Esophagus muscularis mucosa (tissue), 4 donors: ENCODE data around the gene SLCO2B1. TPM values are rescaled to one million over a fixed set of nuclear protein-coding genes. Genes with fewer than 3 reads are reported as not detected.

Experiments
- DNase-seq: peaks from one replicate; pipeline ENCODE4 v3.0.0-alpha.2; 2017; ENCODE audit errors: extremely low spot score
- H3K27ac ChIP-seq, 4 donors: fragments of 200-600 bp; sonication (generic); replicated peaks in 1 of 4; 1 replicate in 3 of 4; 2 replicates in 1 of 4; pipeline ENCODE4 v1.5.1; 2016 to 2019; ENCODE audit warnings: mild to moderate bottlenecking in 1 of 4
- H3K27me3 ChIP-seq, 4 donors: fragments of 200-600 bp; sonication (generic); one replicate each; pipeline versions ENCODE4 v1.5.1 to v1.6.0; 2016 to 2019
- H3K36me3 ChIP-seq, 4 donors: fragments of 200-600 bp; sonication (generic); one replicate each; pipeline ENCODE4 v1.5.1; 2016 to 2019
- H3K4me1 ChIP-seq, 4 donors: fragments of 200-600 bp; sonication (generic); one replicate each; pipeline ENCODE4 v1.5.1; 2016 to 2019
- H3K4me3 ChIP-seq, 4 donors: fragments of 200-600 bp; sonication (generic); 1 replicate in 2 of 4; 2 replicates in 2 of 4; pipeline ENCODE4 v1.5.1; 2016 to 2019; ENCODE audit warnings: mild to moderate bottlenecking in 4 of 4, moderate library complexity in 1 of 4
- H3K9me3 ChIP-seq, 4 donors: fragments of 200-600 bp; sonication (generic); 1 replicate in 3 of 4; 2 replicates in 1 of 4; pipeline ENCODE4 v1.5.1; 2016 to 2019
- EP300 ChIP-seq: sonication (generic); formaldehyde crosslinking; IDR thresholded peaks from one replicate; pipeline ENCODE4 v1.6.1; 2017; ENCODE audit warnings: antibody characterized with exemption
- POLR2A ChIP-seq: fragments of 450-650 bp; IDR thresholded peaks from one replicate; pipeline ENCODE4 v1.6.1; 2017; ENCODE audit warnings: antibody characterized with exemption, moderate library complexity, mild to moderate bottlenecking, low read depth
- POLR2AphosphoS5 ChIP-seq, 2 donors: sonication (generic); formaldehyde crosslinking; IDR thresholded peaks; one replicate each; pipeline ENCODE4 v1.6.1; 2017; ENCODE audit warnings: antibody characterized with exemption in 2 of 2
- WGBS: methylation state at CpG from one replicate; pipeline ENCODE4 v1.1.5; 2018; 5-methylcytosine and 5-hydroxymethylcytosine counted together
- intact Hi-C: fragments of 100-400 bp; cut with DNase I; formaldehyde crosslinking; loops from one replicate; pipeline ENCODE4 v1.15.1; 2023
- total RNA-seq, 4 donors: library from RNA; depleted of rRNA; stranded (reverse); fragments of >200 nt; gene quantifications; one replicate each; pipeline versions ENCODE4 v1.1.0 to v1.2.1, GENCODE V29; 2016
- TF ChIP-seq, protein P1 (sequence below), 3 experiments: fragments of 200-600 bp in 2 of 3; fragments of 450-650 bp in 1 of 3; sonication (generic) in 2 of 3; IDR thresholded peaks; one replicate each; pipeline ENCODE4 v1.5.1; 2017 to 2019; ENCODE audit warnings: antibody characterized with exemption in 3 of 3, mild to moderate bottlenecking in 2 of 3, moderate library complexity in 1 of 3

SLCO2B1 gene
- total RNA-seq, 4 donors from 2014 or later, result 30.5 to 61.1 (median 33.0) TPM

DNA sequence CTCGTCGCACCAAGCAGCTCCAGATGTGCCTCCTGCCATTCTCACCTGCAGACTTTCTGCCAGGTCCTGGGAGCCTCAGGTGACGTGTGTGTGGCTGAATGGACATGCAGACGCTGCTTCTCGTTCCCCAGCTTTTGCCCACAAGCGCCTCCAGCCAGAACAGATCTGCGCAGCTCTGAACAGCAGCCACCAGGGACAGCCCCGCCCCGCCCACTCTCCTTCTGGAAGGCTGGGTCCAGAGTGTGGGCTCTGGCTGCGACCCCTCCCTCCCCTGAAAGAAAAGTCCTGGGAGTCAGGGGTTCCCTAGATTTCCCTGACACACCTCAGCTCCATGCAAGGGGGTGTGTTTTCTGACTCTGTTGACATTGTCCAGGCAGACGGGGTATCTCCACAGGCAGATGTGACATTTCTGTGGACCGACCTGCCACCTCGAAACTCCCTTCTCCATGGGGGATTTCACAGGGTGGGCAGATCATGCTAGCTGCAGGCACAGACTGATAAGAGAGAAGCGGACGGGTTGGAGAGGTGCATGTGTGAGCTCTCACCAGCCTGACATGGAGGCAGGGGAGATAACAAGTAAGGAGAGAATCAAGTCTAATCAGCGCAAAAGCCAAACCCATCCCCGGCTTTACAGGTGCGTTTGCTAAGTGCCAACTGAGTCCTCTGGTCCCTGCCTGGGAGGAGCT, 19.8 kb downstream of the SLCO2B1 start:
- H3K9me3 ChIP-seq, result no peaks in the 10 kb centered on the region
- TF ChIP-seq POLR2AphosphoS5 (IDR thresholded peaks at IDR 0.05) (no peak), POLR2A (no peak), EP300 (no peak)
- TF ChIP-seq, protein P1, sequence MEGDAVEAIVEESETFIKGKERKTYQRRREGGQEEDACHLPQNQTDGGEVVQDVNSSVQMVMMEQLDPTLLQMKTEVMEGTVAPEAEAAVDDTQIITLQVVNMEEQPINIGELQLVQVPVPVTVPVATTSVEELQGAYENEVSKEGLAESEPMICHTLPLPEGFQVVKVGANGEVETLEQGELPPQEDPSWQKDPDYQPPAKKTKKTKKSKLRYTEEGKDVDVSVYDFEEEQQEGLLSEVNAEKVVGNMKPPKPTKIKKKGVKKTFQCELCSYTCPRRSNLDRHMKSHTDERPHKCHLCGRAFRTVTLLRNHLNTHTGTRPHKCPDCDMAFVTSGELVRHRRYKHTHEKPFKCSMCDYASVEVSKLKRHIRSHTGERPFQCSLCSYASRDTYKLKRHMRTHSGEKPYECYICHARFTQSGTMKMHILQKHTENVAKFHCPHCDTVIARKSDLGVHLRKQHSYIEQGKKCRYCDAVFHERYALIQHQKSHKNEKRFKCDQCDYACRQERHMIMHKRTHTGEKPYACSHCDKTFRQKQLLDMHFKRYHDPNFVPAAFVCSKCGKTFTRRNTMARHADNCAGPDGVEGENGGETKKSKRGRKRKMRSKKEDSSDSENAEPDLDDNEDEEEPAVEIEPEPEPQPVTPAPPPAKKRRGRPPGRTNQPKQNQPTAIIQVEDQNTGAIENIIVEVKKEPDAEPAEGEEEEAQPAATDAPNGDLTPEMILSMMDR (IDR thresholded peaks at IDR 0.05), result no peak
- DNase-seq, result no peak
- peaks cover 0 to 9% (median 0%) of the 10 kb centered on the region in 4 donors for H3K36me3 ChIP-seq
- no peaks in the 10 kb centered on the region for H3K27me3 ChIP-seq
- intact Hi-C loops, result no loop called here
- H3K4me1 ChIP-seq, result peaks cover 0 to 6% (median 2%) of the 10 kb centered on the region in 4 donors
- WGBS, result 86% methylated on average over 17 of the region's 18 CpGs
- no peak overlapping the region for H3K4me3 ChIP-seq
- no peak overlapping the region for H3K27ac ChIP-seq

- Histone ChIP-seq H3K27ac (peak overlapping the region in 1 of 4 donors; percentile 23), H3K9me3 (no peaks in the 10 kb centered on the region), H3K4me1 (peaks cover 0 to 10% (median 5%) of the 10 kb centered on the region in 4 donors), H3K36me3 (peaks cover 0 to 14% (median 0%) of the 10 kb centered on the region in 4 donors), H3K4me3 (no peak overlapping the region), H3K27me3 (no peaks in the 10 kb centered on the region)
- TF ChIP-seq POLR2A (no peak), EP300 (no peak), POLR2AphosphoS5 (IDR thresholded peaks at IDR 0.05) (no peak)
- TF ChIP-seq, protein P1 (IDR thresholded peaks at IDR 0.05), result no peak
- intact Hi-C loops, result no loop called here
- 98% methylated on average over 7 of the region's 7 CpGs for whole genome bisulfite sequencing
- DNase-seq, result no peak
Measured at GRCh38 chr11:75173336-75173735, 22.4 kb downstream of the SLCO2B1 start.

DNA sequence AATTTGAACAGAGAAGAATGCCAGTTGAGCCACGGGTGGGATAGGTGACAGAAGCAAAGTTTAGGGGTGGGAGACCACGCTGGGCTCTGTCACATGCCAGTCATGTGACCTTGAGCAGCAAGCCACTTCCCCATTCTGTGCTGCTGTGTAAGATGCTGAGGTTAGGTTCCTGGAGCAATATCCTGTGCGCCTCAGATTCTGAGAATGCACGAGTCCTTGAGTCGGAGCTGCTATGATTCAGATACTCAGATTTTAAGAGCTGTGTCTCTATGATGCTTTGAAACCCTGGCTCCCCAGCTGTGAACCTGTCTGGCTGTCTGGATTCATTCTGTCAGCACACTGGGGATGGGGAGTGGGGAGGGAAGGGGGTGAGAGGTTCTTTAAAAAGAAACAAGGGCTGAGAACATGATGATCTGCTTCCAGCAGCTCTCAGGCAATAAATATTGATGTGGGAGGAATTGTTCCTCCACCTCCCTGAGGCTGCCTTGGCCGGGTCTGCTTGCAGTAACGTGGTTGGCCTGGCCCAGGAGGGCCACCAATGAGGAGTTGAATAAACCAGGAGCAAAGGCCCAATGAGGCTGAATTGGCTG, 24.0 kb downstream of the SLCO2B1 start:
- peak overlapping the region; percentile 28 to 65 (median 44) for H3K27ac ChIP-seq
- TF ChIP-seq, protein P1 (IDR thresholded peaks at IDR 0.05), result no peak
- TF ChIP-seq POLR2AphosphoS5 (IDR thresholded peaks at IDR 0.05) (peak; percentile 10 to 30), POLR2A (no peak)
- DNase-seq, result no peak

GRCh38 chr11:75182664-75183063, 31.8 kb downstream of the SLCO2B1 start:
- intact Hi-C loops, result no loop called here
- no peak for DNase-seq
- no peak for TF ChIP-seq EP300
- TF ChIP-seq POLR2A, result no peak
- TF ChIP-seq, protein P1 (IDR thresholded peaks at IDR 0.05), result no peak
- TF ChIP-seq POLR2AphosphoS5 (IDR thresholded peaks at IDR 0.05), result no peak
- peaks cover 0 to 15% (median 2%) of the 10 kb centered on the region in 4 donors for H3K4me1 ChIP-seq
- peak overlapping the region in 1 of 4 donors; percentile 21 for H3K27ac ChIP-seq
- H3K27me3 ChIP-seq, result peaks cover 0 to 22% (median 0%) of the 10 kb centered on the region in 4 donors
- H3K9me3 ChIP-seq, result no peaks in the 10 kb centered on the region
- no peaks in the 10 kb centered on the region for H3K36me3 ChIP-seq
- H3K4me3 ChIP-seq, result no peak overlapping the region
- WGBS, result 29% methylated on average over 3 of the region's 3 CpGs

More for the DNA sequence above, 24.0 kb downstream of the SLCO2B1 start:
- H3K36me3 ChIP-seq, result peaks cover 0 to 10% (median 0%) of the 10 kb centered on the region in 4 donors
- intact Hi-C loops, result no loop called here
- WGBS, result 48% methylated on average over 7 of the region's 7 CpGs
- peaks cover 0 to 3% (median 0%) of the 10 kb centered on the region in 4 donors for H3K27me3 ChIP-seq
- H3K9me3 ChIP-seq, result no peaks in the 10 kb centered on the region
- peaks cover 0 to 10% (median 5%) of the 10 kb centered on the region in 4 donors for H3K4me1 ChIP-seq
- H3K4me3 ChIP-seq, result no peak overlapping the region
